Left lung (tissue), 10 donors: ENCODE results near the gene TNP2. TPM values are rescaled to one million over a fixed set of nuclear protein-coding genes. Genes with fewer than 3 reads are reported as not detected.

Experiments used
- ATAC-seq: fragments of 200-7000 bp; cut with Tn5 transposase; one replicate; pipeline ENCODE4 v1.9.1; 2020; ENCODE audit warnings: moderate library complexity
- DNase-seq, 4 donors: peaks; one replicate each; pipeline ENCODE4 v3.0.0-alpha.2; 2013 to 2020
- H3K27ac ChIP-seq, 2 donors: fragments of 200-600 bp; sonication (generic) in 1 of 2; one replicate each; pipeline versions ENCODE4 v1.5.0 to v1.8.0; 2020 to 2021
- H3K27me3 ChIP-seq, 2 donors: fragments of 200-600 bp; sonication (generic) in 1 of 2; one replicate each; pipeline versions ENCODE4 v1.5.0 to v1.8.0; 2020 to 2021
- H3K36me3 ChIP-seq, 2 donors: fragments of 200-600 bp; sonication (generic) in 1 of 2; one replicate each; pipeline versions ENCODE4 v1.5.0 to v1.8.0; 2020 to 2021
- H3K4me1 ChIP-seq, 2 donors: fragments of 200-600 bp; one replicate each; pipeline ENCODE4 v1.8.0; 2021
- H3K4me3 ChIP-seq, 2 donors: fragments of 200-600 bp; sonication (generic) in 1 of 2; one replicate each; pipeline versions ENCODE4 v1.5.0 to v1.8.0; 2020 to 2021; ENCODE audit warnings: mild to moderate bottlenecking in 1 of 2
- H3K9me3 ChIP-seq, 2 donors: fragments of 200-600 bp; sonication (generic) in 1 of 2; one replicate each; pipeline versions ENCODE4 v1.5.0 to v1.8.0; 2020 to 2021
- CTCF ChIP-seq, 2 donors: fragments of 200-600 bp; sonication (generic) in 1 of 2; IDR thresholded peaks; one replicate each; pipeline versions ENCODE4 v1.5.0 to v1.8.0; 2021; ENCODE audit warnings: antibody characterized with exemption in 2 of 2
- intact Hi-C, 2 donors: fragments of 100-400 bp; cut with DNase I; formaldehyde crosslinking; loops; one replicate each; pipeline versions ENCODE4 v1.11.2 to v1.14.2; 2022
- polyA plus RNA-seq, 6 donors: library from polyadenylated mRNA; unstranded; fragments of 120-200 nt; gene quantifications; one replicate each; pipeline ENCODE4 v1.2.1, GENCODE V29; 2013; ENCODE audit not compliant: insufficient read length in 6 of 6
- total RNA-seq, 2 donors: library from RNA; stranded (reverse); fragmentation: NEBNext Ultra II Directional; extraction: Animal tissue kit (Norgen Biotek cat#: 25700); gene quantifications; one replicate each; pipeline ENCODE4 v1.2.1, GENCODE V29; 2021
- donor health status: DM: no; HTN: yes; CAD: no.
- donor health status: DM: no; HTN: no; CAD: no.

Gene TNP2
- total and polyA plus RNA-seq, 8 donors = not detected

- H3K4me1 ChIP-seq = peaks cover 25 to 52% of the 10 kb centered on the region in 2 donors
- intact Hi-C loops = loop anchor here in 1 of 2 donors (2.0 to 10.0 kb wide), 2 partner anchors 143 to 287 kb away; no protein-coding TSS in a partner anchor
- peaks cover 0 to 7% of the 10 kb centered on the region in 2 donors for H3K27me3 ChIP-seq
- H3K36me3 ChIP-seq = peaks cover 0 to 21% of the 10 kb centered on the region in 2 donors
- peak overlapping the region; percentile 96 for H3K27ac ChIP-seq
- ATAC-seq = peak; percentile 72
- H3K9me3 ChIP-seq = no peaks in the 10 kb centered on the region
- peak; percentile 74 to 89 (median 84) for DNase-seq
- H3K4me3 ChIP-seq = peak overlapping the region; percentile 74 to 92
- peak; percentile 61 to 72 for TF ChIP-seq CTCF (IDR thresholded peaks at IDR 0.05)
Measured at GRCh38 chr16:11257131-11257938, 11.8 kb downstream of the TNP2 start.

GRCh38 chr16:11256661-11257130, 12.4 kb downstream of the TNP2 start:
- Histone ChIP-seq H3K36me3 (peaks cover 0 to 26% of the 10 kb centered on the region in 2 donors), H3K27ac (peak overlapping the region; percentile 96), H3K4me3 (peak overlapping the region; percentile 74 to 92), H3K4me1 (peaks cover 25 to 57% of the 10 kb centered on the region in 2 donors), H3K9me3 (no peaks in the 10 kb centered on the region), H3K27me3 (peaks cover 0 to 7% of the 10 kb centered on the region in 2 donors)
- intact Hi-C loops = loop anchor here in 1 of 2 donors (2.0 to 10.0 kb wide), 2 partner anchors 142 to 286 kb away; no protein-coding TSS in a partner anchor
- ATAC-seq = peak; percentile 54
- no peak for TF ChIP-seq CTCF (IDR thresholded peaks at IDR 0.05)
- peak in 3 of 4 donors; percentile 52 to 92 (median 80) for DNase-seq

- Histone ChIP-seq H3K4me3 (peak within 1 kb of the TSS; percentile 74 to 92), H3K9me3 (no peaks in the 10 kb centered on the region), H3K4me1 (peaks cover 25 to 57% of the 10 kb centered on the region in 2 donors), H3K27me3 (peaks cover 0 to 7% of the 10 kb centered on the region in 2 donors), H3K36me3 (peaks cover 0 to 31% of the 10 kb centered on the region in 2 donors), H3K27ac (peak within 1 kb of the TSS; percentile 96)
- intact Hi-C loops = loop anchor here in 1 of 2 donors (2.0 to 10.0 kb wide), 2 partner anchors 141 to 285 kb away; no protein-coding TSS in a partner anchor
- DNase-seq (peak; percentile 89 to 97 (median 91)), ATAC-seq (peak; percentile 77)
- TF ChIP-seq CTCF (IDR thresholded peaks at IDR 0.05) = peak; percentile 89 to 91
Measured at GRCh38 chr16:11255737-11256660, 13.1 kb downstream of the TNP2 start, which contains the start of gene SOCS1. Gene SOCS1, minus strand, starts transcription at chr16:11256204. Its CDS starts 726 bp downstream, at chr16:11255478.

- DNase-seq (peak in 3 of 4 donors; percentile 55 to 88 (median 62)), ATAC-seq (no peak)
- H3K9me3 ChIP-seq = no peaks in the 10 kb centered on the region
- intact Hi-C loops = loop anchor here in 1 of 2 donors (10.0 kb wide), 1 partner anchor 140 kb away; no protein-coding TSS in a partner anchor
- H3K4me3 ChIP-seq = peak overlapping the region; percentile 74 to 92
- peak in 1 of 2 donors; percentile 15 for TF ChIP-seq CTCF (IDR thresholded peaks at IDR 0.05)
- H3K27me3 ChIP-seq = peaks cover 0 to 7% of the 10 kb centered on the region in 2 donors
- H3K27ac ChIP-seq = peak overlapping the region; percentile 96
- H3K36me3 ChIP-seq = peaks cover 0 to 31% of the 10 kb centered on the region in 2 donors
- H3K4me1 ChIP-seq = peaks cover 25 to 57% of the 10 kb centered on the region in 2 donors
Measured at GRCh38 chr16:11254913-11255736, 14.0 kb downstream of the TNP2 start.
